SKM-1 (cell line): ENCODE measurements around the gene ITGB2.

Experiments
- DNase-seq: peaks from one replicate; lab custom pipeline; 2025; ENCODE audit not compliant: unreplicated experiment; lab: John Stamatoyannopoulos, UW

ITGB2 gene

GRCh38 chr21:44911384-44912157 lies 9.1 kb downstream of the ITGB2 start:
- no peak for DNase-seq

DNA sequence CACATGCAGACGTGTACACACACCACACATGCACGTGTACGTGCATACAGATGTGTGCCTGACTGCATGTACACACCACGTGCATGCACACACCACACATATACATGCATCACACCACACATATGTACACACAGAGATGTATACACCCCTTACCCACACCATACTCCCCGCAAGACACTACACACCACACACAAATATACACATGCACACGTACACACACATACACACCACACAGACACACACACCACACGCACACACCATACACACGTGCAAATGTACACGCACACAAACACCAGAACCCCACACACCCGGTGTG lies 9.7 kb downstream of the ITGB2 start:
- DNase-seq: no peak

DNA sequence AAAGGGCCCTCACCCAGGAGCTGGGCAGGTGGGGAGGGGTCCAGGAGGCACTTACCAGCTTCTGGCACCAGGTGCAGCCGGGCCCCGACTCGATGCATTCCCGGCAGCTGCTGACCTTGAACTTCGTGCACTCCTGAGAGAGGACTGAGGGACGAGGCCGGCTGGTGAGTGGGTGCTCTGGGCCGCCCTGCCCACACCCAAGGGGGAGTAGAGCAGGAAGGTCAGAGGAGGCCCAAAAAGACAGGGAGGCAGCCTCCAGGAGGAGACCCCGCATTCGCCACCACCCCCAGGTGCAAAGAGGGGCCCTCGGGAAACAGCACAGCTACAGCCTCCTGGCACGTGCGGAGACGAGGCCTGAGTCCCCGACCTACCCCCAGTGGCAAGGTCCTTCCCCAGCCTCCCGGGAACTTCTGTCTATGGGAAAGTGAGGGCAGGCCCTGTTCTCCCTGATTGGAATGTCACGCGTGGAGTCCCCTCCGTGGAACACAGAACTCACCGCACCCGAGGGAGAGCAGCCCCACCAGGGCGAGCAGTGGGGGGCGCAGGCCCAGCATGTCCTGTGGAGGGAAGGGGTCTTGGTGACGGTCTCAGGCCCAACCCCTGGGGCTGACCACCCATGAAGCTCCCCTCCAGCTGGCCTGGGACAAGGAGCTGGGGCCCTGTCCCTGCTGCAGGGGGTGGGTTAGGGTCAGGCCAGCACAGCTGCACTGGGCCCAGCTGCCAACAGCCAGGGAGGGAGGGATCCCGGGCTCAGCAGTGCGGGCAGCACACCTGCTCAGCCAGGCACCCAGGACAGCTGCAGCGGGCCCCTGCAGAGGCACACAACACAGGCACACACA lies 10.3 kb downstream of the ITGB2 start:
- no peak for DNase-seq

- DNase-seq: no peak
These were observed 11.0 kb downstream of the ITGB2 start for GRCh38 chr21:44909719-44910118.

DNA sequence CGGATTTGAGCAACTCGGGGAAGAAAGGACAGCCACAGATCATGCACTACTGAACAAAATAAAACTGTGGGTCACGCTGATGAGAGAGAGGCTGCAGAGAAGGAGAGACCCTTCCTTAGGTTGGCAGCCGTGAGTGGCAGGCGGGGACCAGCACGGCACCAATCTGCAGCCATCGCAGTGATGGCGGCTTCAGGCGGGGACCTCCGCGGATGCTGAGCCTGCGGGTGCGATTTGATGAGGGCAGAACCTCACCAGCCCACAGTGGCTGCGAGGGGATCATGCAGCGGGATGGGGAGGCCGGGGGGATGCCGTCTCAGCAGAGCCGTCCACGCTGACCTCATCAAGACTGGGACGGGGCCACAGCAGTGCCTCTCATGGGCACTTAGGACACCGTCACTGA lies 11.8 kb downstream of the ITGB2 start:
- no peak for DNase-seq

DNA sequence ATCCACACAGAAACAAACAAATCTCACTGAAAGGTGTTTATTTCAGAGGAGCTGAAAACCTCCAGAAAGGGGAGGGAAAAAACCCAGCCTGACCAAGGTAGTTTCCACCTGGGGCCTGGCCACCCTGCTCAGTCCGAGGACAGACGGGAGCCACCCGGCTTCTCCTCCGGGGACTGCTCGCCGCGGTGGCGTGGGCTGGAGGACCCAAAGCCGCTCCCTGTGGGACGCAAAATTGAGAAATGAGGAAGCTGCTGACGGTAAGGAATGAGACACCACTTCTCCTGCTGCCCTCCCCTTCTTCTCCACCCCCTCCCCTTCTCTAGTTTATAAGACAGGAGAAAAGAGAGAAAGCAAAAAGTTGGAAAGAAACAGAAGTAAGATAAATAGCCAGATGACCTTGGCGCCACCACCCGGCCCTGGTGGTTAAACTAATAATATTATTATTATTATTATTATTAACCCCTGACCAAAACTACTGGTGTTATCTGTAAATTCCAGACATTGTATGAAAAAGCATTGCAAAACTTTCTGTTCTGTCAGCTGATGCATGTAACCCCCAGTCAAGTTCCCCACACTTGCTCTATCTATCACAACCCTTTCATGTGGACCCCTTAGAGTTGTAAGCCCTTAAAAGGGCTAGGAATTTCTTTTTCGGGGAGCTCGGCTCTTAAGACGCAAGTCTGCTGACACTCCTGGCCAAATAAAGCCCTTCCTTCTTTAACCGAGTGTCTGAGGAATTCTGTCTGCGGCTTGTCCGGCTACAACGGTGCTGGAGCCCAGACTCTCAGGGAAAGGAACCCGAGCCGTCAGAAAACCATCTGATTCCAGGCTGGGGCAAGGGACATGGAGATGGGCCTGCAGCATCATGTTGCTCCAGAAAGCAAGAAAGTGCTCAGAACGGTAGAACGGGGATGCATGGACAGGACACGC lies 12.5 kb downstream of the ITGB2 start:
- DNase-seq: peak; percentile 60

DNA sequence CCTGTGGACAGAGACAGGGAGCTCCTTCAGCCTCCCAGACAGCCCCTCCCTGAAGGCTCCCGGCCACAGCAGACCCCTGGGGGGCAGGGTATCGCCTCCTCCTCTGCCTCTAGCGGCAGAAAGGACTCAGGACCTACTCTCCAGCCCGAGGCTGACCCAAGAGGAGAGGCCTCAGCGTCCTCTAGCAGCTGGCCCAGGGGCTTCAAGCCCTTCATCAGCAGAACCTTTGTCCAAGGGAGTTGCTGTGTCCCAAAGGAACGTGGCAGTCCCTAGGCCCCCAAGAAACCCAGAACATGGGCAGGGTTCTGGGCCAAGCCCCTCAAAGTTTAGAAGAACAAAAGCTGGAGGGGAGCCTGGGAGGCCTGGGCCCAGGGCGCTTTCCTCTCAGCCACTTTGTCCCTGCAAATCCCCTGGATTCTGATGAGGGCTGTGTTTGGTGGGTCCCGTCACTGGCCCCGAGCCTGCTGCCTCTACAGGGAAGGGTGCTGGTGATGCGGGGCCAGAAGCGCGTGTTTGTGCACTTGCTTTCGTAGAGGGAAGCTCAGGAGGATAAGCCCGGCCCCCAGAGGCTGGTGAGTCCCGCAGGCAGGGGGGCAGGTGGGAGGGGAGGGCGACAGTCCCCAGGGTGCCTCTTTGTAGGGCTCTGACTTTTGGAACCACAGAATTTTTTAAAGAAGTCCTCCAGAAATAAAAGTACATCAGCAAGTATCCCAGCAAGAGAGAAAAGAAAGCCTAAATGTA lies 13.3 kb downstream of the ITGB2 start:
- no peak for DNase-seq

GRCh38 chr21:44905728-44906090 lies 15.0 kb downstream of the ITGB2 start:
- DNase-seq: no peak

- DNase-seq: no peak
These were observed 15.5 kb downstream of the ITGB2 start for GRCh38 chr21:44905016-44905727.

DNA sequence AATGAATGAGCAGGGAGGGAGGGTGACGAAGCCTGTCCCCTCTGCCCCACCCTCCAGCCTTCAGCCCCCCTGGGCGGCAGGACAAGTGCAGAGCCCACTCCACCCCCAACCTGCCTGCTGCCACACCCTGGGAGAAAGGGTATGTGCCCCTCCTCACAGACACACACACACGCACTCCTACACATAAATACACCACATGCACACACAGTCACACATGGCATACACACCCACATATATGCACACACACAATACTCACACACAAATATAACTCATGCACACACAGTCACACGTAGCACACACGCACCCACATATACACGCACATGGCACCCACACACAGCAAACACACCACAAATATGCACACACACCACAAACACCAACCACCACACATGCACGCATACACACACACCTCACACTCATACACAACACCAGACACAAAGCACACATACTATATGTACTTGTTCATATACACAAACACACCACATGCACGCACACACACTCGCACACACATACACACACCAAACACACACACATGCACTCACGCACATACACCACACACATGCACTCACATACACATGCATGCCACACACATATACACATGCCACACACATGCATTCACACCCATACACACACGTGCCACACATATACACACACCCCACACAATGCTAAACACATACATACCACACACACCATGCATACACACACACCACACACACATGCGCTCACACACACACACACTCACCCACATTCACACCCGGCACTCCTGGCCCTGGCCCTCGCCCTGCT lies 16.4 kb downstream of the ITGB2 start:
- DNase-seq: no peak

DNA sequence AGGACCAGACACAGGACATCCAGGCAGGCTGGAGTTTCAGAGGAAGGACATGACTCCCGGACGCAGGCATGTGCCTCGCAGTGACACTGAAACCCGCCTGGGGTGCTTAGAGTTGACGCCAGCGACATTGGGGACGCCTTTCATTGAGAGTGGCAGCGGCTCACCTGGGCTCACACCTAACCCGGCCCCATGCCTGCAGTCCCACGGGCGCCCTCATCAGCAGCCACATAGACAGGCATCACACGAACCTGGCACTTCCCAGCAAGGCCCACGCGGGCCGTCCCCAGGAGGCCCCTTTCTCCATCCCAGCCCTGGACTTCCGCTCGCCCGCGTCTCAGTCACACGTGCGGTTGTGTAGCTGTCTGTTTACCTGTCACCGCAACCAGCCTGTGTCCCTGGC lies 17.0 kb downstream of the ITGB2 start:
- DNase-seq: no peak

- DNase-seq: no peak
These were observed 17.5 kb downstream of the ITGB2 start for GRCh38 chr21:44903050-44903685.

- DNase-seq: no peak
These were observed 18.2 kb downstream of the ITGB2 start for GRCh38 chr21:44902268-44903049.

GRCh38 chr21:44901391-44902074 lies 19.2 kb downstream of the ITGB2 start:
- DNase-seq: no peak

- DNase-seq: no peak
These were observed 20.0 kb downstream of the ITGB2 start for GRCh38 chr21:44900559-44901251.

DNA sequence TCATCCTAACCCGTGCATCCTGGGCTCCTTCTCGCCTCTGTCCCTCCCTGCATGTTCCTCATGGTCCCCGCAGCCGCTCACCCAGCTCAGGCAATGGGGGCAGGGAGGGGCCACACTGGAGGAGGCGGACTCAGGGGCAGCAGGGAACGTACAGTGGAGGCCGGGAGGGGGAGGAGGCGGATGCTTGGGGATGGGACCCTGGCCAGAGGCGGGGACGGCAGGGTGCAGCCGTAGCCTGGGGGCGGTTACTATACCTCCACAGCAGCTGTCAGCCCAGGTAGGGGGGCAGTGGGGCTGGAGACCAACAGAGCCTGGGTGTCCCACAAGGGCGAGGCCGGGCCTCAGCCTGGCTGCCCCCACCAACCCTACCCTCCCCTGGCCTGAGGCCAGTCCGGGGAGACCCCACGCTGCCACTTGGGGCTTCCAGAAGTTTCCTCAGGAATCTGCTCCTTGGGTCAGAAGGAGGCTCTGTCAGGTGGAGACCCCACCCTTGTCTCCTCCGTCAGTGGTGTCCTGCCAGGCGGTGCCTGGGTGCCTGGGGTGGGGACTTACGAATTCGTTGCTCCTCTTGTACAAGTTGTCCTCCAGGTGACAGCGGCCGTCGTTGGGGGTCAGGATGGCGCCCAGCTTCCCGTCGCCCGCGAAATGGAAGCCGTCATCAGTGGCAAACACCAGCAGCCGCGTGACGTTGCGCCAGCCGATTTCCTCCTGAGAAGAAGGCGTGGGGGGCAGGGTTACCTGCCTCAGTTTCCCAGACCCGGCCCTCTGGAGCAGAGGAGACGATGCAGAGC lies 20.7 kb downstream of the ITGB2 start:
- no peak for DNase-seq
